HUES48 (cell line): ENCODE data around the gene MPZL1.

ENCODE experiments used
- H3K27ac ChIP-seq: one replicate; pipeline ENCODE4 v1.7.0; 2013; ENCODE audit warnings: low read depth, low read length, inconsistent platforms
- H3K27me3 ChIP-seq: 2 replicates; pipeline ENCODE4 v1.6.1; 2013; ENCODE audit warnings: mild to moderate bottlenecking, low read length; ENCODE audit not compliant: control insufficient read depth, insufficient read depth
- H3K36me3 ChIP-seq: 2 replicates; pipeline ENCODE4 v1.6.1; 2013; ENCODE audit warnings: low read length; ENCODE audit not compliant: control insufficient read depth, insufficient read depth
- H3K4me1 ChIP-seq: 2 replicates; pipeline ENCODE4 v1.6.1; 2013; ENCODE audit warnings: mild to moderate bottlenecking, low read length; ENCODE audit not compliant: control insufficient read depth, insufficient read depth
- H3K4me3 ChIP-seq: 2 replicates; pipeline ENCODE4 v1.5.1; 2013; ENCODE audit warnings: mild to moderate bottlenecking, low read depth, low read length
- H3K9ac ChIP-seq: 2 replicates; pipeline ENCODE4 v1.6.1; 2013; ENCODE audit warnings: mild to moderate bottlenecking, low read depth, low read length, moderate library complexity
- H3K9me3 ChIP-seq: 2 replicates; pipeline ENCODE4 v1.6.1; 2013; ENCODE audit warnings: low read length; ENCODE audit not compliant: control insufficient read depth, insufficient read depth

MPZL1 gene

DNA sequence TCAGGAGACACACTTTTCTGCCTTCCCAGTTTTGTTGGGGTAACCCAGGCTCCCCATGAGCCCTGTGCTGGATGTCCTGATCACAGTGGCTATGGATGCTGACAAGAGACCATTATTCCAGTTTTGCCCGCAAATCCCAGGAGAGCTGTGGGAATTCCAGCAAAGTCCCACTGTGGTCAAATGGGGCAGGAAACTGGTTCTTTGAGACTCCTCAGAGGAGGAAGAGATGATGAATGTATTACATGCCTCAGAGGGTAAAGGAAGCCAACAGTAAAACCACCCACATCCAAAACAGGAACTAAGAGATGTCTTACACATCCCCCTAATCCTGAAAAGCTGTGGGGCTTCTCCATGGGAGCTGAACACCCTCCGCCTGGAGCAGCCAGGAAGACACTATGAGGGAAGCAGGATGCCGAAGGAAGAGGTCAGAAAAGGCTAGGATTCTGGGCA is 12.8 kb upstream of the MPZL1 start:
- Histone ChIP-seq H3K9ac (no peak overlapping the region), H3K9me3 (no peaks in the 10 kb centered on the region), H3K27me3 (peaks cover 20% of the 10 kb centered on the region), H3K4me3 (no peak overlapping the region), H3K27ac (peak overlapping the region; percentile 11), H3K4me1 (peaks cover 50% of the 10 kb centered on the region), H3K36me3 (no peaks in the 10 kb centered on the region)

DNA sequence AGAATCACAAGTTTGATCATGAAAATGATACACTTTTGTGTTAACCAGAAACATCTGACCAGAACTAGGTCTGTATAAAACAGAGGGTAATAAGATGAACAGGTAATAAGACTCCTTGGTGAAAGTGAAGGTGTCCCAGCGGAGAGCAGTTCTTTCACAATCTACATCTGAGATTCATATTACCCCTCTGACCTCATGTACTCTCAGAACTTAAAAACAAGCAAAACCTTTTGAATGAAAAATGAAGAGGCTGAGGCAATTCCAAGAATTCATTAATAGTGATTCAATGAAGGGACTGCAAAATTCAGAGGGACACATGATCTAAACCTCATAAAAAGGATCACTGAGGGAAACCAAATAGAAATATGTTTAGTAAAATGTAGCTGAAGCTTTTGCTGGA is 10.9 kb upstream of the MPZL1 start:
- H3K27ac ChIP-seq: no peak overlapping the region
- H3K4me1 ChIP-seq: peaks cover 36% of the 10 kb centered on the region
- H3K4me3 ChIP-seq: no peak overlapping the region
- H3K27me3 ChIP-seq: peaks cover 20% of the 10 kb centered on the region
- H3K36me3 ChIP-seq: no peaks in the 10 kb centered on the region
- H3K9me3 ChIP-seq: no peaks in the 10 kb centered on the region
- H3K9ac ChIP-seq: no peak overlapping the region

DNA sequence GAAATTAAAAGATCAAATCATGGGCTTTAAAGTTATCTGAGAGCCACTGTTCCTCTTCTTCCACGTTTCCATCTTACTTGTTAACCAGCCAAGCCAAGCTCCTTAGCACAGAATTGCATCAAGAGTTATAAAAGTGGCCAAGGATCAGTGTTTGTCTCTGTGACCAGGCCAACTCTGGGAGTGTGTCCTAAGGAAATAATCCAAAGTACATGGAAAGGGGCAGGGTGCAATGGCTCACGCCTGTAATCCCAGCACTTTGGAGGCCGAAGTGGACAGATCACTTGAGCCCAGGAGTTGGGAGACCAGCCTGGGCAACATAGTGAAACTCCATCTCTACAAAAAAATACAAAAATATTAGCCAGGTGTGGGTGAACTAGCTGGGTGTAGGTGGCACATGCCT is 10.0 kb upstream of the MPZL1 start:
- Histone ChIP-seq H3K9me3 (no peaks in the 10 kb centered on the region), H3K4me3 (no peak overlapping the region), H3K9ac (no peak overlapping the region), H3K27ac (no peak overlapping the region), H3K36me3 (no peaks in the 10 kb centered on the region), H3K27me3 (peaks cover 20% of the 10 kb centered on the region), H3K4me1 (peaks cover 26% of the 10 kb centered on the region)

DNA sequence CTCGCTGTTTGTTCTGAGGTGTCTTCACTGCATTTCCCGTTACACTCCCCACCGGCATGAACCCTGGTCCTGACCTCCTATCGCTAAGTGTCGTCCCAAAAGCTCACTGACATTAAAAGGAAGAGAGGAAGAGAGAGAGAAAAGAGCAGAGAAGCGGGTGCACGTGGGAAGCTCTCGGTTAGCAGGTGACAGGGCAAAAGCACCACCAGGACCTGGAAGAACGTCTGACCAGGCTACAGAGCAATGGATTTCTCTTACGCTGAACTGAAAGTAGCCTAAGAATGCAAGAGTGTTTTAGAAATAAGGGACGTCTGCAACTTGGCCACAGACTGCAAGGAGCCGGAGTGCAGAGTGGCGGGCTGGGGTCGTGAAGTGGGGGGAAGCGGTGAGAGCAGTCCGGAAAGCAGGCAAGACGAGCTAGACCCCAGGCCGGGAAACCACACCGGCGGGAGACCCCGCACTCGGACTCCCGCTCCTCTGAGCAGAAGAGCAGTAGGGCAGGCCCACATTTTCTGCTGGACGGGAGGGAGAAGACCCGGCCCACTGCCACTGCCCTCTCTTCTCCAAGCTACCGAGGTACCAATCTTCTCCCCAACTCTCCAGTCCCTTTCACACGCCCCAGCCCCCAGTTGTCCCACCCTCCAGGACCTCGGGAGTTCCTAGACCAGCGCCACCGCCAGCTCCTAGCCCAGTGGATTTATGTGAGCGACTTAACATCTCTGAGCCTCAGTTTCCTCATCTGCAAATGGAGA is 8.3 kb upstream of the MPZL1 start:
- Histone ChIP-seq H3K4me3 (peak overlapping the region; percentile 91), H3K27me3 (peaks cover 20% of the 10 kb centered on the region), H3K36me3 (no peaks in the 10 kb centered on the region), H3K27ac (no peak overlapping the region), H3K4me1 (peaks cover 16% of the 10 kb centered on the region), H3K9me3 (no peaks in the 10 kb centered on the region), H3K9ac (no peak overlapping the region)

DNA sequence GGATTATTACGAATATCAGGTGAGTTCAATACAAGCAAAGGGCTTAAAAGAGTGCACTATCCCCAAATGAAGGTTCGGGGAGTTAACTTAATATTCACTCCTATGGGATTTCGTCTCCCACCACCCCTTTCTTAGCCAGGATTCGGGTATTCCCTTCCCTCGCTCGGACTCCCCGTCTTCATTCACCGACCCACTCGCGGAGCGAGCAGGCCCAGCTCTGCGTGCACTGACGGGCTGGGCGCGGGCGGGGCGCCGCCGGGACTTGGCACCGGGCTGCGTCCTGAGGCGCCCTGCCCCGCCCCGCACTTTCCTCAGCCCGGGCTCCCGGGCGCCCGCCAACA is 7.7 kb upstream of the MPZL1 start:
- peaks cover 17% of the 10 kb centered on the region for H3K4me1 ChIP-seq
- H3K9ac ChIP-seq: peak overlapping the region; percentile 85
- H3K27me3 ChIP-seq: peaks cover 20% of the 10 kb centered on the region
- no peak overlapping the region for H3K27ac ChIP-seq
- no peaks in the 10 kb centered on the region for H3K36me3 ChIP-seq
- peak overlapping the region; percentile 91 for H3K4me3 ChIP-seq
- H3K9me3 ChIP-seq: no peaks in the 10 kb centered on the region

DNA sequence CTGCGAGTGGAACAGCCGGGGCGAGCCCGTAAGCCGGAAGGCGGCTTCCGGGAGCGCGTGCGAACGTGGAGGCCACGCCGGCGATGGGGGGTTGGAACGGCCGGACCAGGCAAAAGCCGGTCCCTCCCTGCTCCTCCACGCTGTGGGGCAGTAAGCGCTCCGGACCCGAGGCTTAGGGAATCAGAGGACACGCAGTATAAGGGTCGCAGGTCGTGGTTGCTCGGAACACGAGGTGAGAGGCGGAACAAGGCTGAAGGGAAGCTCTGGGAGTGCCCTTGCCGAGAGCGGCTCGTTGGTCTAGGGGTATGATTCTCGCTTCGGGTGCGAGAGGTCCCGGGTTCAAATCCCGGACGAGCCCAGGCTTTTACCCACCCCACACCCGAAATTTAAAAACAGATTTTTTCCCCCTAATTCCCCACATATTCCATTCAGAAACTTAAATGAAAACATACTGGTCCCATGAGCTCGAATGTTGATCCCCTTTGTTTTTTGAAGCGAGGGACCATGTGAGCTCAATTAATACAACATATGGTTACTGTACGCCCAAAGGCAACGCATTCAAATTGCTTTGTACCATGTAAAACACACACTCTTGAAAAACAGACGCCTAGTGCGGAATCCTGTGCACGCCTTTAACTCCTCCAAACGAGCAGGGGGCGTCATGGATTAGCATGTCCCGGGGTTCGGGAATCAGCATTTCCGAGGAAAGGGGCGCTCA is 7.2 kb upstream of the MPZL1 start:
- peaks cover 20% of the 10 kb centered on the region for H3K27me3 ChIP-seq
- peak overlapping the region; percentile 34 for H3K27ac ChIP-seq
- peak overlapping the region; percentile 85 for H3K9ac ChIP-seq
- peaks cover 21% of the 10 kb centered on the region; the same call in 1 of the 2 replicates for H3K4me1 ChIP-seq
- no peaks in the 10 kb centered on the region for H3K36me3 ChIP-seq
- H3K4me3 ChIP-seq: peak overlapping the region; percentile 91
- H3K9me3 ChIP-seq: no peaks in the 10 kb centered on the region

DNA sequence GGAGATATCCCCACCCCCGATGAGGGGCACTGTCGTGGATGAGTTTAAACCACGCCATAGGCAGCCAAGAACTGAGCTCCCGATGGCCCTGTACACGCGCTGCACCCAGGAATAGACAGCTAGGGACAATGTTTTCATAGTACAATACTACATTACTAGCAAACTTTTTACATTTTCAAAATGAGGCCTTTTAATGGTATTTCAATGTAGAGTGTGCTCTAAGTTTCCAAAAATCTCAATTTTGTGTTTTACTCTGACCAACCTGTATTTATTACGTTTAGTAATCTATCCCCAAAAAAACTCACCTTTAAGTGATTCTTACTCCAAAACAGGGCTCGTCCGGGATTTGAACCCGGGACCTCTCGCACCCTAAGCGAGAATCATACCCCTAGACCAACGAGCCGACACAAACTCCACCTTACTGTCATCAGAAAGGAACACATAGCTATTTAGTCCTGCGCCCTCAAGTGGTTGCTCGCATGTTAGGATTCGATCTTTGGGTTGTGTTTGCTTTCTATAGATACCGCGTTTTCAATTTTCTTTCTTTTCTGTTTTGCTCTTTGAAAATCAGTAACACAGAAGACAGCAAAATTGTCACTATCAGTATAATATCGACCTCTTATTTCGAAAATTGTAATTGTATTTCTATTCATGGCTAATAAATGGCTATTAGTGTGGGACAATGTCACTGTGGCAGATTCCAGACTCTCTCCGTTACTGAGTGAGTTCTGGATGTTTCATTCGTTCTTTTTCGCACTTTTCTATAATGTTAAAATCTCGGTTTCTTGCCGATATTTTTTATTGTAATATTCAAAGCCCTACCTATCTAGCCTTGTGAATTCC is 6.4 kb upstream of the MPZL1 start:
- Histone ChIP-seq H3K9ac (peak overlapping the region; percentile 31), H3K36me3 (no peaks in the 10 kb centered on the region), H3K9me3 (no peaks in the 10 kb centered on the region), H3K4me3 (peak overlapping the region; percentile 91), H3K27me3 (peaks cover 20% of the 10 kb centered on the region), H3K4me1 (peaks cover 18% of the 10 kb centered on the region; the same call in 1 of the 2 replicates), H3K27ac (peak overlapping the region; percentile 34)

DNA sequence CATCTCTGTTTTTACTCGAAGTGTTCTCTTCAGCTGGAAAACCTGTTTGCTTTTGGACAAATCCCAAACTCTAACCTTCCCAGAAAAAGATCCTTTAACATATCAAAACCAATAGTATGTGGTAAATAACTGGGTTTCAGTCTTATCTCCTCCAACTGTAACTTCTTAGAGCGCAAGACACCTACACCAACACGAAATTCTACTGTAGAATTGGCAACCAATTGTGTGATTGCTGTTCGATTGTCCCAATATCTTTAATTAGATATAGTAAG is 5.8 kb upstream of the MPZL1 start:
- Histone ChIP-seq H3K27me3 (peaks cover 19% of the 10 kb centered on the region), H3K27ac (no peak overlapping the region), H3K9ac (peak overlapping the region; percentile 2; the same call in 1 of the 2 replicates), H3K36me3 (no peaks in the 10 kb centered on the region), H3K4me3 (peak overlapping the region; percentile 91), H3K9me3 (no peaks in the 10 kb centered on the region), H3K4me1 (peaks cover 16% of the 10 kb centered on the region)

DNA sequence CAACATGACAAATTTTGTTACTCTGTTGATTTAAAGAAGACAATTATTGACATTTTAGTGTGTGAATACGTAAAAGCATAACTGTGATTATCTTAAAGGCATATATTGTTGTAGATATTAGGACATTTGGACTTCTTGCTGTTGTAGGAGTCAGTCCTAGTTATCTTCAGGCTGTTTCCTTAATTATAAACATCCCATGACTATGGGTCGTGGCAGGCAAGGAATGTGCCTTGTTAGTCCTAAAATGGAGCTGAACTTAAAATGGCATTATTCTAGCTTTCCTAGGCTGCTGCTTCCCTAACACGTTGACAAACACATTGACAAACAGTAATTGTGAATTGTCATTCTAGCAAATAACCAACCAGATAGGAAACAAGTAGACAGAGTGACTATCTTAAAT is 4.4 kb upstream of the MPZL1 start:
- Histone ChIP-seq H3K4me3 (no peak overlapping the region), H3K4me1 (peaks cover 21% of the 10 kb centered on the region), H3K9me3 (no peaks in the 10 kb centered on the region), H3K27ac (no peak overlapping the region), H3K27me3 (peaks cover 19% of the 10 kb centered on the region), H3K9ac (no peak overlapping the region), H3K36me3 (no peaks in the 10 kb centered on the region)

DNA sequence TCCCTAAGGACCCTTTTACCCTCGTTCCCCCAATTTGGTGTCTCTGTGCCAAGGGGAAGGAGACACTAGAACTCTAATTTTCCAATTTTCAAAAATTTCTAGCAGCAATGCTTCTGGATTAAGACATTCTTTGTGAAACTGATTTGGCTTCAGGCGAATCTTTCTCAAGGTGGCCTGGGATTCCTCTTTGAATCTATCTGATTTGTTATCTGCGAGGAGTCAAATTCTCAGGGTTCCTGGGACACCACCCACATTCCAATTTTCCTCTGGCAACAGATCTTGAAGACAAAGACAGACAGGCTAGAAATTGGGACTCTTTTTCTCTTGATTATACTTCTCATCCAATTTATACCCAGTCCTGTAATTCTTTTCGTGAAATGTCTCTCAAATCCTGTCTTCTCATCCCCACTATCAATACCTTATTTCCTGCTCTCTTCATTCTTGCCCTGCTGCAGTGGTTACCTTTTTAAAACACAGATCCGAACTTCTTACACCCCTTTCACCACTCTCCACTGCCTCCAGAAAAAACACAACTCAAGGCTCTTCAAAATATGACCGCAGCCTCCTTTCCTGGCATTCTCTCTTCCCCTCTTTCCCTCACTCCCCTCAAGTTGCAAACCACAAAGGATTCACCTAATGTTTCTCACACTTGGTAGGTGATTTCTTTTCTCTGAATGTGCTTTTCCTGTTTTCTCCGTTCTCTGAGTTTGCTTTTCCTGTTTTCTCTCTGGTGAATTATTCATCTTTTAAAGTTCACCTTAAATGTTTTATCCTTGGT is 2.7 kb upstream of the MPZL1 start:
- H3K9ac ChIP-seq: no peak overlapping the region
- peaks cover 35% of the 10 kb centered on the region for H3K4me1 ChIP-seq
- no peak overlapping the region for H3K27ac ChIP-seq
- no peaks in the 10 kb centered on the region for H3K9me3 ChIP-seq
- H3K36me3 ChIP-seq: no peaks in the 10 kb centered on the region
- H3K4me3 ChIP-seq: no peak overlapping the region
- 0 out of 2 replicates have a peak, but pooled peaks cover 3% of the 10 kb centered on the region for H3K27me3 ChIP-seq
